GM23338 (cell line): Measurements from ENCODE around the gene CACNB4. TPM values are rescaled to one million over a fixed set of nuclear protein-coding genes. Genes with fewer than 3 reads are reported as not detected.

Source experiments
- ATAC-seq: fragments of 200-7000 bp; cut with Tn5 transposase; 3 replicates; pipeline ENCODE4 v1.9.1; 2020
- DNase-seq: peaks from one replicate; pipeline ENCODE4 v3.0.0-alpha.2; 2015; ENCODE audit warnings: low spot score
- H2AFZ ChIP-seq: fragments of 200-600 bp; sonication (generic); 2 replicates; pipeline ENCODE4 v1.8.0; 2016; ENCODE audit warnings: antibody characterized with exemption, mild to moderate bottlenecking, moderate library complexity
- H3F3A ChIP-seq: fragments of 200-600 bp; sonication (generic); replicated peaks from 2 replicates; pipeline ENCODE4 v1.8.0; 2017; ENCODE audit warnings: antibody characterized with exemption, mixed run types, low read depth
- H3K27ac ChIP-seq: fragments of 200-600 bp; sonication (generic); 2 replicates; pipeline ENCODE4 v1.6.1; 2016; ENCODE audit warnings: low read depth
- H3K27me3 ChIP-seq: fragments of 200-600 bp; sonication (generic); 2 replicates; pipeline ENCODE4 v1.8.0; 2016; ENCODE audit warnings: mild to moderate bottlenecking, mixed run types, moderate library complexity; ENCODE audit not compliant: insufficient read depth
- H3K36me3 ChIP-seq: fragments of 200-600 bp; sonication (generic); 2 replicates; pipeline ENCODE4 v1.8.0; 2016; ENCODE audit warnings: mild to moderate bottlenecking; ENCODE audit not compliant: insufficient read depth
- H3K4me1 ChIP-seq: fragments of 200-600 bp; sonication (generic); 2 replicates; pipeline ENCODE4 v1.8.0; 2016; ENCODE audit warnings: mild to moderate bottlenecking, moderate library complexity; ENCODE audit not compliant: insufficient read depth
- H3K4me2 ChIP-seq: fragments of 200-600 bp; sonication (generic); 2 replicates; pipeline ENCODE4 v1.7.1; 2017; ENCODE audit warnings: mixed run types
- H3K4me3 ChIP-seq: fragments of 200-600 bp; sonication (generic); 2 replicates; pipeline ENCODE4 v1.6.1; 2016; ENCODE audit warnings: mixed run types
- H3K79me2 ChIP-seq: fragments of 200-600 bp; sonication (generic); replicated peaks from 2 replicates; pipeline ENCODE4 v1.8.0; 2017; ENCODE audit warnings: mild to moderate bottlenecking; ENCODE audit not compliant: insufficient read depth
- H3K9me2 ChIP-seq: fragments of 200-600 bp; sonication (generic); 2 replicates; pipeline ENCODE4 v1.8.0; 2017; ENCODE audit not compliant: insufficient read depth
- H4K20me1 ChIP-seq: fragments of 200-600 bp; sonication (generic); replicated peaks from 2 replicates; pipeline ENCODE4 v1.8.0; 2017; ENCODE audit warnings: mild to moderate bottlenecking; ENCODE audit not compliant: insufficient read depth
- H3K27ac Mint-ChIP-seq: 2 replicates; pipeline ENCODE4 v1.8.0; 2020; ENCODE audit warnings: inconsistent platforms, mild to moderate bottlenecking, moderate library complexity, mixed read lengths
- H3K27me3 Mint-ChIP-seq: 3 replicates; pipeline ENCODE4 v1.8.0; 2022; ENCODE audit warnings: low read depth, mild to moderate bottlenecking, moderate library complexity, mixed read lengths, inconsistent platforms; ENCODE audit not compliant: insufficient read depth, poor library complexity
- H3K36me3 Mint-ChIP-seq: 3 replicates; pipeline ENCODE4 v1.8.0; 2021; ENCODE audit warnings: low read depth, mild to moderate bottlenecking, inconsistent platforms, moderate library complexity, mixed read lengths
- H3K4me1 Mint-ChIP-seq: 3 replicates; pipeline ENCODE4 v1.8.0; 2020; ENCODE audit warnings: mild to moderate bottlenecking, inconsistent platforms, mixed read lengths
- H3K4me3 Mint-ChIP-seq: 3 replicates; pipeline ENCODE4 v1.8.0; 2021; ENCODE audit warnings: moderate library complexity, mild to moderate bottlenecking, inconsistent platforms, mixed read lengths
- H3K9me3 Mint-ChIP-seq: 3 replicates; pipeline ENCODE4 v1.8.0; 2020; ENCODE audit warnings: moderate library complexity, mild to moderate bottlenecking, inconsistent platforms, mixed read lengths
- CTCF ChIP-seq, 2 experiments: fragments of 200-600 bp in 1 of 2; sonication (generic) in 1 of 2; conservative IDR thresholded peaks; 2 replicates each; pipeline versions ENCODE4 v1.5.1 to v1.6.1; 2016 to 2017; ENCODE audit warnings: antibody characterized with exemption in 2 of 2, low read depth in 2 of 2, mild to moderate bottlenecking in 2 of 2, moderate library complexity in 1 of 2
- ETS1 ChIP-seq: IDR thresholded peaks from 2 replicates; pipeline ENCODE4 v1.6.1; 2016; ENCODE audit warnings: antibody characterized with exemption
- JUNB ChIP-seq: IDR thresholded peaks from one replicate; pipeline ENCODE4 v1.6.1; 2016; ENCODE audit warnings: antibody characterized with exemption; ENCODE audit not compliant: unreplicated experiment
- STAT1 ChIP-seq: IDR thresholded peaks from one replicate; pipeline ENCODE4 v1.6.1; 2016; ENCODE audit warnings: antibody characterized with exemption; ENCODE audit not compliant: unreplicated experiment
- polyA plus RNA-seq: library from polyadenylated mRNA; unstranded; fragments of >200 nt; fragmentation: Nextera tagmentation; extraction: Ambion mirVana; gene quantifications from 2 replicates; pipeline ENCODE4 v1.2.1, GENCODE V29; 2016
- total RNA-seq: library from RNA; depleted of rRNA; stranded (reverse); fragments of >200 nt; shearing (Covaris generic); gene quantifications from 2 replicates; pipeline ENCODE4 v1.2.3, GENCODE V29; 2014

CACNB4 gene
- total and polyA plus RNA-seq, 2 experiments from 2014 or later = 4.0 to 9.8 TPM

GRCh38 chr2:151902829-151903228, 196.0 kb downstream of the CACNB4 start:
- TF ChIP-seq JUNB = no peak
- TF ChIP-seq CTCF (conservative IDR thresholded peaks at IDR 0.05; ENCODE audit: low read depth in 2 of 2) = no peak
- DNase-seq (no peak), ATAC-seq (no peak)
- Histone ChIP-seq H3K79me2 (no peaks in the 10 kb centered on the region), H3K27me3 (no peaks in the 10 kb centered on the region), H3K36me3 (no peaks in the 10 kb centered on the region), H2AFZ (no peak overlapping the region), H4K20me1 (no peaks in the 10 kb centered on the region), H3F3A (no peaks in the 10 kb centered on the region), H3K4me1 (no peaks in the 10 kb centered on the region; the same call in 1 of the 2 replicates), H3K27ac (no peak overlapping the region), H3K4me3 (no peak overlapping the region), H3K4me2 (no peak overlapping the region), H3K9me2 (no peaks in the 10 kb centered on the region)
- Mint-ChIP-seq H3K36me3 (no peaks in the 10 kb centered on the region), H3K27ac (no peak overlapping the region), H3K4me3 (no peak overlapping the region), H3K4me1 (peaks cover 3% of the 10 kb centered on the region), H3K9me3 (no peaks in the 10 kb centered on the region), H3K27me3 (no peaks in the 10 kb centered on the region)

- H3K4me1 ChIP-seq = no peaks in the 10 kb centered on the region; the same call in 1 of the 2 replicates
- H3K27ac Mint-ChIP-seq = no peak overlapping the region
- no peaks in the 10 kb centered on the region for H3F3A ChIP-seq
- no peaks in the 10 kb centered on the region for H3K36me3 Mint-ChIP-seq
- no peaks in the 10 kb centered on the region for H3K27me3 Mint-ChIP-seq
- H4K20me1 ChIP-seq = no peaks in the 10 kb centered on the region; the same call in 1 of the 2 replicates
- DNase-seq = no peak
- TF ChIP-seq CTCF (conservative IDR thresholded peaks at IDR 0.05; ENCODE audit: low read depth in 2 of 2) = no peak
- no peak for TF ChIP-seq STAT1
- TF ChIP-seq ETS1 = no peak
- H3K36me3 ChIP-seq = no peaks in the 10 kb centered on the region
- H3K79me2 ChIP-seq = no peaks in the 10 kb centered on the region
- no peak overlapping the region for H3K4me3 Mint-ChIP-seq
- no peak overlapping the region for H3K27ac ChIP-seq
- no peaks in the 10 kb centered on the region for H3K4me1 Mint-ChIP-seq
- no peak overlapping the region for H2AFZ ChIP-seq
- no peaks in the 10 kb centered on the region; the same call in 1 of the 2 replicates for H3K9me2 ChIP-seq
- peaks cover 3% of the 10 kb centered on the region; the same call in 2 of the 3 replicates for H3K9me3 Mint-ChIP-seq
- H3K27me3 ChIP-seq = no peaks in the 10 kb centered on the region
- no peak for ATAC-seq
- no peak overlapping the region for H3K4me3 ChIP-seq
- no peak overlapping the region for H3K4me2 ChIP-seq
These were observed 198.5 kb downstream of the CACNB4 start for GRCh38 chr2:151900331-151900730.
